T-cell (primary cell): ENCODE measurements around the gene RAB8B. TPM values are rescaled to one million over a fixed set of nuclear protein-coding genes. Genes with fewer than 3 reads are reported as not detected.
A peak's percentile ranks its signal among the peaks of the same experiment; 100 is the strongest.

Experiments
- ATAC-seq, 4 experiments: fragments of 200-7000 bp in 3 of 4; fragments of 150-1000 bp in 1 of 4; cut with Tn5 transposase; replicated peaks in 1 of 4; 1 replicate in 3 of 4; 2 replicates in 1 of 4; pipeline ENCODE4 v1.10.0; 2021; ENCODE audit warnings: moderate library complexity in 3 of 4, mild to moderate bottlenecking in 2 of 4, moderate number of reproducible peaks in 1 of 4
- CTCF ChIA-PET, 2 donors: fragments of 300-600 bp; sonication (Branson Sonifier 250); formaldehyde crosslinking; loops; one replicate each; lab custom pipeline; 2022; ENCODE audit warnings: antibody characterized with exemption in 2 of 2; lab: Charles Lee
- POLR2A ChIA-PET, 2 donors: fragments of 300-600 bp; sonication (Branson Sonifier 250); formaldehyde crosslinking; loops; one replicate each; lab custom pipeline; 2022; ENCODE audit warnings: antibody characterized with exemption in 2 of 2; lab: Charles Lee
- DNase-seq, 35 experiments: peaks; one replicate each; pipeline versions ENCODE4 v3.0.0 to v3.0.0-alpha.2; 2013 to 2023
- H3K27ac ChIP-seq: one replicate; pipeline ENCODE4 v1.5.1; 2013; ENCODE audit warnings: low read length
- H3K27me3 ChIP-seq, 2 experiments: replicated peaks in 1 of 2; 1 replicate in 1 of 2; 2 replicates in 1 of 2; pipeline versions ENCODE4 v1.6.1 to v1.7.0; 2013; ENCODE audit warnings: low read length in 1 of 2, mixed read lengths in 1 of 2; ENCODE audit not compliant: control insufficient read depth in 2 of 2, insufficient read depth in 2 of 2; ENCODE audit errors: extremely low read depth in 1 of 2
- H3K36me3 ChIP-seq, 2 donors: 1 replicate in 1 of 2; 2 replicates in 1 of 2; pipeline versions ENCODE4 v1.6.1 to v1.7.0; 2013; ENCODE audit warnings: low read length in 1 of 2; ENCODE audit not compliant: control insufficient read depth in 2 of 2, insufficient read depth in 1 of 2; ENCODE audit errors: extremely low read depth in 1 of 2
- H3K4me1 ChIP-seq, 2 experiments: 1 replicate in 1 of 2; 2 replicates in 1 of 2; pipeline versions ENCODE4 v1.6.1 to v1.7.0; 2013; ENCODE audit warnings: low read length in 2 of 2, mixed read lengths in 1 of 2; ENCODE audit not compliant: insufficient read depth in 2 of 2, control insufficient read depth in 1 of 2; ENCODE audit errors: extremely low read depth in 1 of 2
- H3K4me3 ChIP-seq, 2 donors: 1 replicate in 1 of 2; 2 replicates in 1 of 2; pipeline versions ENCODE4 v1.5.1 to v1.7.0; 2013; ENCODE audit warnings: mild to moderate bottlenecking in 2 of 2, low read length in 1 of 2, moderate library complexity in 1 of 2; ENCODE audit not compliant: control insufficient read depth in 1 of 2; ENCODE audit errors: extremely low read depth in 1 of 2
- H3K9me3 ChIP-seq: 2 replicates; pipeline ENCODE4 v1.7.0; 2013
- H3K27ac Mint-ChIP-seq, 2 donors: one replicate each; pipeline ENCODE4 v1.8.0; 2020 to 2021; ENCODE audit warnings: mild to moderate bottlenecking in 2 of 2, mixed read lengths in 2 of 2
- H3K27me3 Mint-ChIP-seq, 2 donors: one replicate each; pipeline ENCODE4 v1.8.0; 2021 to 2022; ENCODE audit warnings: mixed read lengths in 2 of 2
- H3K36me3 Mint-ChIP-seq: one replicate; pipeline ENCODE4 v1.8.0; 2021; ENCODE audit warnings: mixed read lengths
- H3K4me1 Mint-ChIP-seq, 3 donors: one replicate each; pipeline ENCODE4 v1.8.0; 2020 to 2022; ENCODE audit warnings: mixed read lengths in 3 of 3, mild to moderate bottlenecking in 1 of 3
- H3K4me3 Mint-ChIP-seq, 3 donors: one replicate each; pipeline ENCODE4 v1.8.0; 2020 to 2022; ENCODE audit warnings: mild to moderate bottlenecking in 3 of 3, mixed read lengths in 3 of 3, moderate library complexity in 3 of 3
- H3K9me3 Mint-ChIP-seq, 3 donors: one replicate each; pipeline ENCODE4 v1.8.0; 2020 to 2022; ENCODE audit warnings: mixed read lengths in 3 of 3
- WGBS: methylation state at CpG from one replicate; pipeline ENCODE4 v1.1.5; 2013; ENCODE audit warnings: missing lambda C conversion rate; ENCODE audit not compliant: insufficient coverage; 5-methylcytosine and 5-hydroxymethylcytosine counted together
- total RNA-seq, 35 experiments: library from RNA in 6 of 35; stranded (reverse) in 6 of 35; fragments of 120-200 nt in 1 of 35; gene quantifications; one replicate each; pipeline versions ENCODE4 v1.2.1 to v1.2.4 and lab custom pipeline; 2013 to 2026

The RAB8B gene
- total RNA-seq, 5 donors from 2014 or later (not counting 1 experiment from before 2014, with no cell fraction given): 52.2 to 66.7 (median 55.7) TPM

DNA sequence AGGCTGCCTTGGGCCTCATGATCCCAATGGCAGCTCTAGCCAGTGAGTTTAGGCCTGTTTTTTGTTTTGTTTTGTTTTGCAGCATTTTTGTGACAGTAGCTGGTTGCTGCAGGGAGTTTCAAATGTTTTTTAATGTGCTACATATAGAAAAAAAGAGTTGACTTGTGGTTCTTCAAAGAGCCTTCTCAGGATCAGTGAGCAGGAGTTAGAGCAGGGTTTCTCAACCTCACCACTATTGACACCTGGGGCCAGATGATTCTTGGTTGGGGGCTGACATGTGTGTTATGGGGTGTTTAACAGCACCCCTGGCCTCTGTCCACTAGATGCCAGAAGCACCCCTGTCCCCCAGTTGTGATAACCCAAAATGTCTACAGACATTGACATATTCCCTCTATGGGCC is 105.9 kb downstream of the RAB8B start:
- ChIA-PET CTCF (no interaction called here), POLR2A (no interaction called here)
- Mint-ChIP-seq H3K9me3 (no peaks in the 10 kb centered on the region), H3K36me3 (peaks cover 62% of the 10 kb centered on the region), H3K4me3 (no peak overlapping the region), H3K27ac (no peak overlapping the region), H3K27me3 (no peaks in the 10 kb centered on the region), H3K4me1 (peaks cover 2 to 17% (median 7%) of the 10 kb centered on the region in 3 donors)
- H3K27me3 ChIP-seq: no peaks in the 10 kb centered on the region
- H3K4me1 ChIP-seq: peaks cover 0 to 14% of the 10 kb centered on the region in 2 experiments
- ATAC-seq (no peak), DNase-seq (no peak)
- H3K9me3 ChIP-seq: no peaks in the 10 kb centered on the region
- H3K36me3 ChIP-seq: peaks cover 0 to 21% of the 10 kb centered on the region in 2 donors
- H3K27ac ChIP-seq: no peak overlapping the region
- H3K4me3 ChIP-seq: no peak overlapping the region

- Mint-ChIP-seq H3K9me3 (no peaks in the 10 kb centered on the region), H3K27me3 (no peaks in the 10 kb centered on the region)
- DNase-seq: peak in 2 of 35 experiments; percentile 3 to 7
Measured at GRCh38 chr15:63296195-63296594, 106.8 kb downstream of the RAB8B start.

GRCh38 chr15:63299943-63300575 is 110.7 kb downstream of the RAB8B start:
- Mint-ChIP-seq H3K4me3 (no peak overlapping the region), H3K27ac (no peak overlapping the region), H3K27me3 (no peaks in the 10 kb centered on the region), H3K36me3 (peaks cover 66% of the 10 kb centered on the region), H3K4me1 (peaks cover 2 to 8% (median 7%) of the 10 kb centered on the region in 3 donors), H3K9me3 (no peaks in the 10 kb centered on the region)
- Histone ChIP-seq H3K27ac (no peak overlapping the region), H3K36me3 (peaks cover 0 to 32% of the 10 kb centered on the region in 2 donors), H3K4me3 (no peak overlapping the region), H3K4me1 (peaks cover 0 to 11% of the 10 kb centered on the region in 2 experiments), H3K9me3 (no peaks in the 10 kb centered on the region), H3K27me3 (no peaks in the 10 kb centered on the region)
- ATAC-seq (no peak), DNase-seq (no peak)
- ChIA-PET POLR2A (interaction anchor here in 1 of 2 donors (0.6 kb wide), 1 partner anchor 779 kb away, joined by 3 read pairs; no protein-coding TSS in a partner anchor), CTCF (interaction anchor here in 1 of 2 donors (1.3 kb wide), 1 partner anchor 9 kb away, joined by 3 read pairs; no protein-coding TSS in a partner anchor)
- 75% methylated on average over 4 of the region's 7 CpGs for WGBS

More at GRCh38 chr15:63296195-63296594, 106.8 kb downstream of the RAB8B start:
- Mint-ChIP-seq H3K4me1 (peaks cover 2 to 17% (median 7%) of the 10 kb centered on the region in 3 donors), H3K36me3 (peaks cover 63% of the 10 kb centered on the region), H3K27ac (no peak overlapping the region), H3K4me3 (no peak overlapping the region)
- no peak for ATAC-seq
- WGBS: 65% methylated on average over 4 of the region's 6 CpGs
- CTCF ChIA-PET: interaction anchor here in 1 of 2 donors (0.6 kb wide), 1 partner anchor 29 kb away, joined by 4 read pairs; no protein-coding TSS in a partner anchor
- no peaks in the 10 kb centered on the region for H3K27me3 ChIP-seq
- peaks cover 0 to 14% of the 10 kb centered on the region in 2 experiments for H3K4me1 ChIP-seq
- no peak overlapping the region for H3K4me3 ChIP-seq
- peaks cover 0 to 17% of the 10 kb centered on the region in 2 donors for H3K36me3 ChIP-seq
- no peak overlapping the region for H3K27ac ChIP-seq
- no peaks in the 10 kb centered on the region for H3K9me3 ChIP-seq
- POLR2A ChIA-PET: interaction anchor here in 1 of 2 donors (0.6 kb wide), 1 partner anchor 180 kb away, joined by 3 read pairs; no protein-coding TSS in a partner anchor

- DNase-seq (no peak), ATAC-seq (no peak)
- H3K4me1 ChIP-seq: peaks cover 0 to 3% of the 10 kb centered on the region in 2 experiments
- peaks cover 9 to 38% of the 10 kb centered on the region in 2 donors for H3K36me3 ChIP-seq
- Mint-ChIP-seq H3K27me3 (no peaks in the 10 kb centered on the region), H3K4me3 (no peak overlapping the region), H3K4me1 (peaks cover 0 to 4% (median 2%) of the 10 kb centered on the region in 3 donors), H3K36me3 (peaks cover 68% of the 10 kb centered on the region), H3K27ac (no peak overlapping the region), H3K9me3 (no peaks in the 10 kb centered on the region)
- H3K9me3 ChIP-seq: no peaks in the 10 kb centered on the region
- no peak overlapping the region for H3K27ac ChIP-seq
- H3K4me3 ChIP-seq: no peak overlapping the region
- 50% methylated on average over 1 of the region's 1 CpG for WGBS
- no peaks in the 10 kb centered on the region for H3K27me3 ChIP-seq
- ChIA-PET CTCF (no interaction called here), POLR2A (no interaction called here)
Measured at GRCh38 chr15:63301088-63301487, 111.7 kb downstream of the RAB8B start.

DNA sequence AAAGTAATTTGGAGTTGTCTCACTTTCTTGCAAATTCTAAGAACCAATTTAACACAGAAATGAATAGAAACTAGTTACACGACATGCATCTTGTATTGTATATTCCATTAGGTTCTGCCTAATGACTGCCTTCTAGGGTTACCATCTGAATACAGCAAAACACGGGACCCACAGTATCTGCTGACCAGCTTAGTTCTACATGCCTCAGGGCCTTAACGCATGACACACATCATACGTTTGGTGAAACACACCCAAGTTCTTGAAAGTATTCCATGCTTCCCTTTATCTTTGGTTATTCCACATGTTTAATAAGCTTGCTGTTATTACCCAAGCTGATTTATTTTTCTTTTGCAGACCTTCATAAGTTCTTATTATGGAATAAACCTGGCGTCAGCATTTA is 115.9 kb downstream of the RAB8B start:
- Mint-ChIP-seq H3K4me3 (no peak overlapping the region), H3K9me3 (no peaks in the 10 kb centered on the region), H3K4me1 (no peaks in the 10 kb centered on the region), H3K36me3 (peaks cover 48% of the 10 kb centered on the region), H3K27me3 (no peaks in the 10 kb centered on the region), H3K27ac (no peak overlapping the region)
- ATAC-seq: no peak
- ChIA-PET CTCF (no interaction called here), POLR2A (interaction anchor here in 1 of 2 donors (0.5 kb wide), 1 partner anchor 14 kb away, joined by 3 read pairs; no protein-coding TSS in a partner anchor)
- Histone ChIP-seq H3K27ac (no peak overlapping the region), H3K9me3 (no peaks in the 10 kb centered on the region), H3K36me3 (peaks cover 13 to 34% of the 10 kb centered on the region in 2 donors), H3K4me3 (no peak overlapping the region), H3K4me1 (no peaks in the 10 kb centered on the region), H3K27me3 (no peaks in the 10 kb centered on the region)
- WGBS: 88% methylated on average over 5 of the region's 5 CpGs
- no peak for DNase-seq

DNA sequence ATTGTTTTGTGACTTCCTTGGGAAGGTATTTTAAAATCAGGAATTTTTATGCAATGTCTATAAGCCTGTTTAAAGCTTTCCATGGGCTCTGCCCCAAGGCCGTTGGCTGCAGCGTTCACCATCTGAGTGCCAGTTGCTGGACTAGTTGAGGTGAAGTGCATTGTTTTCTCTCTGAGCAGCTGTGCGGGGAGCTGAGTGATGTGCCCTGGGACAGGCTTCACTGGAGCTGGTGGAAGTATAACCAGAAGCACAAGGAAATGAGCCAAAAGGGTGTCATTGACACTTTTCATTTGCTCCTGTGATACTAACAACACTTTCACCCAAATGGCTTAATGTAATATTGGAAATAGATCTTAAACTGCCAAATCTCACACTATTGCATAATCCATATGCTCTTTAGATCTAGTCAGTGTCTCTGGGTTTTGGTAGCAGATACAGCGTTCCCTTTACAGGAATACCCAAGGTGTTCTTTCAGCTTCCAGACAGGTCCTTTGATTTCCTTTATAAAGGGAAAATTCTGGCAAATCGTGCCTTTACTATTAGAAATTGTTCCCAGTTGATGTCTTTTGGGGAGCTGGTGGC is 117.2 kb downstream of the RAB8B start:
- Mint-ChIP-seq H3K36me3 (peaks cover 48% of the 10 kb centered on the region), H3K4me3 (no peak overlapping the region), H3K27me3 (no peaks in the 10 kb centered on the region), H3K9me3 (no peaks in the 10 kb centered on the region), H3K4me1 (no peaks in the 10 kb centered on the region), H3K27ac (no peak overlapping the region)
- peaks cover 13 to 31% of the 10 kb centered on the region in 2 donors for H3K36me3 ChIP-seq
- CTCF ChIA-PET: no interaction called here
- WGBS: 100% methylated on average over 2 of the region's 5 CpGs
- ATAC-seq (no peak), DNase-seq (no peak)
- no peak overlapping the region for H3K27ac ChIP-seq
- no peak overlapping the region for H3K4me3 ChIP-seq
- H3K4me1 ChIP-seq: no peaks in the 10 kb centered on the region
- H3K27me3 ChIP-seq: no peaks in the 10 kb centered on the region
- POLR2A ChIA-PET: interaction anchor here in 1 of 2 donors (0.6 kb wide), 1 partner anchor 18 kb away, joined by 6 read pairs; no protein-coding TSS in a partner anchor
- no peaks in the 10 kb centered on the region for H3K9me3 ChIP-seq
